Activated CD8-positive, alpha-beta memory T cell treated with anti-CD3 and anti-CD28 coated beads for 48 hours (primary cell): ENCODE results near the gene EPHB2.

ENCODE experiments used
- DNase-seq, 3 experiments: peaks; one replicate each; pipeline ENCODE4 v3.0.0-alpha.2; 2020; ENCODE audit warnings: low read depth in 2 of 3, low spot score in 2 of 3

The EPHB2 gene

GRCh38 chr1:22815421-22816066 is 104.9 kb downstream of the EPHB2 start:
- no peak for DNase-seq

GRCh38 chr1:22816067-22816775 is 105.6 kb downstream of the EPHB2 start:
- no peak for DNase-seq

GRCh38 chr1:22816803-22817202 is 106.2 kb downstream of the EPHB2 start:
- no peak for DNase-seq

- DNase-seq: no peak
Observed at GRCh38 chr1:22817462-22817861, 106.8 kb downstream of the EPHB2 start.

DNA sequence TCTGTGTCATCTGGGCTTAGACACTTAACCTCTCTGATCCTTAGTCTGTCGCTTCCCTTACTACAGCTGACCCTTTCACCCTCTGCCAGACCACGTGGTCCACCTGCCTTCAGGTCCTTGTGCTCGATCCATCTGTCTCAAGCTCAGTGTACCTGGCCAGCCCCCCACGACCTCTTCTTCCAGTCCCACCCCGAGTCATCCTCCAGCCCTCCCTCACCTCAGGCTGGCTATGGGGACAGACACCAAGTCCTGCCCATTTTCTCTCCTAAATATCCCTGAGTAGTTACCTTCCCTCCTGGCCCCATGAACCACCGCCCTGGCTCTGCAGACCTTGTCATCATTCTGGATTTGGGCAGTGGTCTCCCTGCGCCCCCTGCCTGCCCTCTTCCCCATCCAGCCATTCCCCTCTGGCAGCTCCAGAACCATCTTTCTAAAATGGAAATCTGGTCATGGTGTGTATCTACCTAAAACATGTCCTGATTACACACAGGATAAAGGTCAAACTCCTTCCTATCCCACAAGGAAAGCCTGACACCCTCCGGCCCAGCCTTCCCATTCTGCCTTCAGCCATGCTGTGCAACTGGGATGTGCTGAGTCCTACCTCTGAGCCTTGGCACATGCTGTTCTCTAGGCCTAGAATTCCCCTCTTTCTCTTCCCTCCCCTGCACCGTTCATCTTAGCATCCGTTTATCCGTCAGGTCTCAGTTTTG is 107.6 kb downstream of the EPHB2 start:
- no peak for DNase-seq

GRCh38 chr1:22819361-22819760 is 108.7 kb downstream of the EPHB2 start:
- no peak for DNase-seq

- no peak for DNase-seq
Observed at GRCh38 chr1:22821027-22821426, 110.4 kb downstream of the EPHB2 start.

GRCh38 chr1:22822371-22822770 is 111.7 kb downstream of the EPHB2 start:
- DNase-seq: no peak

GRCh38 chr1:22824466-22824865 is 113.8 kb downstream of the EPHB2 start:
- no peak for DNase-seq

DNA sequence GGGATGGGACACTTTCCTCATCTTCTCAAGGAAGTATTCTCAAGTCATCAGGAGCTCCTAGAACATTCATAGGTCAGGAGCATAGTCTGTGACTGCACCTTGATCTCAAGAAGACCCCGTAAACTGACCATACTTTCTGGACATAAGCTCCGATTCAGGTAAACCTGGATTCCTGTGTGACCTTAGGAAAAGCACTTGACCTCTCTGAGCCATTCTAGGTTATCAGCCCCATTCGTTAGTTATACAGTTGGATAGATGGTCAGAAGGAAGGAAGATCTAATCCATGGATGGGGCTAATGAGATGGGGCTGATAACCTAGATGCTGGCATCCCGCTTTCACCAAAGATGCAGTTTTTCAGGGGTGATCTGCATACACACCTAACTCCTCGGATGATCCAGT is 114.3 kb downstream of the EPHB2 start:
- DNase-seq: no peak

DNA sequence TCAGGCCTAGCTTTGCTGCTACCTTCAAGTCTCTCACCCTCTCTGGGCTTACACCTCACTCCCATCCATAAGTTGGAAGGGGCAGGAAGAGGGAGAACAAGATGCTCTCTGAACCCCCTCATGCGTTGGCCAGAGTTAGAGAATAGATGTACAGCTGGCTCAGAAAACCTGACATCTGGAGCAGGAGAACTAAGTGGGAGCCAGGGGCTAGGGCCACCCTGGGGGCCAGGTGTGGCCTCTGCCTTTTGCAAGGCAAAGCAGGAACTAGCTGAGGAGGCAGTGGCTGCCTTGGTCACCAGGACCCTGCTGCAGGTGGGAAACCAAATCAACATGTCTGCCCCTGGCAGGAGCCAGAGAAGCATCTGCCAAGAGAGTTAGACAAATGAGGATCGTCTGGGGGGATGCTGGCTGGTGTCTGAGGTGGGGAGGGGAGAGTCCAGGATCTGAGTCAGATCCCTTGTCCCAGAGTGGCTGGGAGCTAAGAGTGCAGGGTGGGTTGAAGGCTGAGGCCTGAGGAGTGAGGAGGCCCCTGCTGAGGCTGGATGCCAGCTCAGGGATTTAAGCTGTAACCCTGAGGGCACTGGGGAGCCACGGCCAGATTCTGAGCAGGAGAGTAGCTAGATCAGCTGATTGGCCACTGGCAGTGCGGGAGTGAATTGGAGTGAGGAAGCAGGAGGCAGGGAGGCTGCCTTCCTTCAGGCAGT is 115.0 kb downstream of the EPHB2 start:
- no peak for DNase-seq

DNA sequence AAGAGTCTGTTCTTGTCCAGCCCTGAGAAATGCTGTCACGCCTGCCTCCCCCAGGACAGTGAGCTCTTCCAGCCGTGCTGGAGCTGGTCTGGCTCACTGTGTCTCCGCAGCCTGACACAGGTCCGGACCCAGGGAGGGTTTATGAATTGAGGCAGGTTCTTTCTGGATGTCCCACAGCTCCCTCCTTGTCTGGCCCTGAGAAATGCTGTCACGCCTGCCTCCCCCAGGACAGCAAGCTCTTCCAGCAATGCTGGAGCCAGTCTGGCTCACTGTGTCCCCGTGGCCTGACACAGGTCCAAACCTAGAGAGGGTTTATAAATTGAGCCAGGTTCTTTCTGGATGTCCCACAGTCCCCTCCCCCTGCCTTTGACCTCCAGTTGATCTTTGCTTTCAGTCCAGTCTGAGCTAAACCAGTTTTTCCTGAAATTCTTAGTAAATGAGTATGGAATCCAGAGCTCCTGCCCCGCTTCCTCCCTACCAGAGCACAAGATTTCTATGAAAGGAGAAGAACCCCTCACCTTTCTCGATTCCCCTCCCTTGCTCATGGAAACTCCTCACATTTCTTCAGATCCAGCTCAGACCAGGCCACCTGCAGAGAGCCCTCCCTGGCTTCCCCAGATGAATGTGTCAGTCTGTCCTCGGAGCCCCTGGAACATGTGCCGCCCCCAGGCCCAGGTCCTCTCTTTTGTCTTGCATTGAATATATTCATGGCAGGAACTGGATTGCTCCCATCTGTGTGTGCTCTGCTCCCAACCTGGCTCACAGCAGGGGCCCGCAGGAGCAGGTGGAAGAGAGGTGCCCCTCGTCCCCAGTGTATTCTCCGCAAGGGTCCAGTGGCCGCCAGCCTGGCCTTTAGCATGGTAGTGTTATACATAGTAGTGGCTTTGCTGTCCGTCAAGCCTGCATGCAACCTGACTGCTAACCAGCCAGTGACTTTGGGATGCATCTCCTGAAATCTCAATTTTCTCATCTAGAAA is 116.3 kb downstream of the EPHB2 start:
- no peak for DNase-seq

DNA sequence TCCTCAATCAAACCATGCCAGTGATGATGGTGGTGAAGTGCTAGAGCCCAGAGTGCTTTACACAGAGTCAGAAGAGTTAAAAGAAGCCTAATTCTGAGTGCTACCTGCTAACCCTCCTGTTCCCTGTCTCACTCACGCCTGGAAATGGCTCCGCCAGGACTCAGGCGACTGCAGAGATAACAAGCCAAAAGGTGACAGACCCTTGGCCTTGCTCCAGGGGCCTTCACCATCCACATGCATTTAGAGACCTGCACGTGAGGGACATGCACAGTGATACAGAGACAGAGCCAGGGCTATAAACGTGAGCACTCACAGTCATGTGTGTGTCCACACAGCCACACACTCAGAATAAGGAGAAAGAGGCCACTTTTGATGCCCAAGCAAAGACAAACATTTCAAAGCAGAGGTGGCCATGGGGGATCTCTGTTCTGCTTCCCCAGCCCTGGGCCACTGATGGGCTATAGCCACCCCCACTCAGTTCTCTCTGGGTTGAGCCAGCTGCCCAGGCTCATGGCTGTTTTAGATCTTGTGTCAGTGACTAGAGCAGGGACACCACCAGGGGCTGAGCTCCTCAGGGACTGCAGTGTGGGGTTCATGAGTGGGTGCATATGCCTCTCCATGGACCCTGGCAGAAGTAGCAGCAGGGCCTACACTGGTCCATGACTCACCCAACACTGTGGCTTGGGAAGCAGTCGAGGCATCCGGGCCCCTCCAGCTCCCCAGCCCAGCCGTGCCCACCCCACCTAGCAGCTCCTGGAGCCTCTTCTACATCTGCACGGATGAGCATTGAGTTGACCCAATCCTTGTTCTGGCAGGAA is 117.2 kb downstream of the EPHB2 start:
- no peak for DNase-seq

GRCh38 chr1:22828484-22829308 is 118.1 kb downstream of the EPHB2 start:
- DNase-seq: no peak

- no peak for DNase-seq
Observed at GRCh38 chr1:22829309-22829989, 118.8 kb downstream of the EPHB2 start.

- DNase-seq: no peak
Observed at GRCh38 chr1:22830041-22830566, 119.5 kb downstream of the EPHB2 start.

- no peak for DNase-seq
Observed at GRCh38 chr1:22830757-22831340, 120.2 kb downstream of the EPHB2 start.
